ENCODE data around the gene ANKRD34A.
"Not testable (repeated sequence)": the region's sequence is repeated elsewhere in the genome, so short reads cannot be mapped to it uniquely, and the experiment has no call there.

Gene ANKRD34A

DNA sequence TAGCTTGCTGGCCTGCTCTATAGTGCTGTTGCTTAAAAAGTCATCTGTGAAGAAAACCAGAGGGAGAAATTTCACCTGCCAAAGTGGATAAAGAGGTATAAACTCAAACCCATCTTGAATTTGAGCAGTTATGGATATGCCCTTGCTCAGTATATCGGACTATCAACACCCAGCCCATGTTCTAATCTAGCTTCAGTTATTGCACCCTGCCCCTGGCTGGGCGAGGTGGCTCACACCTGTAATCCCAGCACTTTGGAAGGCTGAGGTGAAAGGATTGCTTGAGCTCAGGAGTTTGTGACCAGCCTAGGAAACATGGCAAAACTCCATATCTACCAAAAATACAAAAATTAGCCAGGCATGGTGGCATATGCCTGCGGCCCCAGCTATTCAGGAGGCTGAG lies 19.8 kb downstream of the ANKRD34A start:
- no peak for DNase-seq (ENCODE audit: low read depth)
- TF ChIP-seq, protein P1, sequence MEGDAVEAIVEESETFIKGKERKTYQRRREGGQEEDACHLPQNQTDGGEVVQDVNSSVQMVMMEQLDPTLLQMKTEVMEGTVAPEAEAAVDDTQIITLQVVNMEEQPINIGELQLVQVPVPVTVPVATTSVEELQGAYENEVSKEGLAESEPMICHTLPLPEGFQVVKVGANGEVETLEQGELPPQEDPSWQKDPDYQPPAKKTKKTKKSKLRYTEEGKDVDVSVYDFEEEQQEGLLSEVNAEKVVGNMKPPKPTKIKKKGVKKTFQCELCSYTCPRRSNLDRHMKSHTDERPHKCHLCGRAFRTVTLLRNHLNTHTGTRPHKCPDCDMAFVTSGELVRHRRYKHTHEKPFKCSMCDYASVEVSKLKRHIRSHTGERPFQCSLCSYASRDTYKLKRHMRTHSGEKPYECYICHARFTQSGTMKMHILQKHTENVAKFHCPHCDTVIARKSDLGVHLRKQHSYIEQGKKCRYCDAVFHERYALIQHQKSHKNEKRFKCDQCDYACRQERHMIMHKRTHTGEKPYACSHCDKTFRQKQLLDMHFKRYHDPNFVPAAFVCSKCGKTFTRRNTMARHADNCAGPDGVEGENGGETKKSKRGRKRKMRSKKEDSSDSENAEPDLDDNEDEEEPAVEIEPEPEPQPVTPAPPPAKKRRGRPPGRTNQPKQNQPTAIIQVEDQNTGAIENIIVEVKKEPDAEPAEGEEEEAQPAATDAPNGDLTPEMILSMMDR (IDR thresholded peaks at IDR 0.05; ENCODE audit: low read length, missing control alignments) = no peak
- H3K4me3 ChIP-seq (replicated peaks; ENCODE audit: low read depth, low read length) = no peak overlapping the region

DNA sequence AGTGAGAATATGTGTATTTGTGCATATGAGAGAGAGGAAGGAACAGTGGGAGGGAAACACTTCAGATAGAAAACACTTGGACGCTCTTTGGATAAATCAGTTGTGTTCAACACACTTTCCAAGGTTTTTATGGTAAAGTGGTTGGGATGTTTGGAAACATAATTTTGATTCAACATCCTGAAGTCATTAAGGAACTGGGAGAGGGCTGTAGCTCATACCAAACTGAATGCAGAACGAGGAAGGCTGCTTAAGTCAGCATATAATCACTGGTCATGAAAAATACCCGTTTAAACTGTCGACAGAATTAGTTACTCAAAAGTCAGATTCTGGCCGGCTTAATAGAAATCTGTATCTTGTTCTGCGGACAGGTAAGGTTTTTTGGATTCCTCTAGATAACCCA lies 21.5 kb downstream of the ANKRD34A start:
- TF ChIP-seq, protein P1 (IDR thresholded peaks at IDR 0.05; ENCODE audit: low read length, missing control alignments) = no peak
- DNase-seq (ENCODE audit: low read depth) = no peak
- H3K4me3 ChIP-seq (replicated peaks; ENCODE audit: low read depth, low read length) = no peak overlapping the region

- no peak for DNase-seq (ENCODE audit: low read depth)
- no peak overlapping the region for H3K4me3 ChIP-seq (replicated peaks; ENCODE audit: low read depth, low read length)
- TF ChIP-seq, protein P1 (IDR thresholded peaks at IDR 0.05; ENCODE audit: low read length, missing control alignments) = no peak
Measured at GRCh38 chr1:145942405-145942804, 22.0 kb downstream of the ANKRD34A start.

DNA sequence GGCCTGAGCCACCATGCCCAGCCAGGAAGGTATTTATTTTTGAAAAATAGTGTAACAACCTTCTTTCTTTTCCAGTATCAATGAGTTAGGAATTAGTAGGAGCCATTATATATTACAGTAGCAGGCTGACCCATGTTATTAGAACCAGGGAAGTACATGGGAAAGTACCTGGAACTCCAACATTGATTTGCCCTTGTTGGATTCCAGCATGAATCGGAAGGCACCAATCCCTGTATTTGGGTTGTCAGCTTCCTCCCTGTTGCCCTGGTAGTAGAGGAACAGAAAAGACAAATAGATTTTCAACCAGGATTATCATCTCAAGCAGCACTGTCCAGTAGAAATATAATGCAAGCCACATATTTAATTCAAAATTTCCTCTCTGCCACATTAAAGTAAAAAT lies 26.9 kb downstream of the ANKRD34A start:
- TF ChIP-seq, protein P1 (IDR thresholded peaks at IDR 0.05; ENCODE audit: low read length, missing control alignments) = no peak

GRCh38 chr1:145936247-145936646 lies 28.1 kb downstream of the ANKRD34A start:
- TF ChIP-seq, protein P1 (IDR thresholded peaks at IDR 0.05; ENCODE audit: low read length, missing control alignments) = no peak
- no peak for DNase-seq (ENCODE audit: low read depth)

More for the DNA sequence above, 26.9 kb downstream of the ANKRD34A start:
- no peak overlapping the region for H3K4me3 ChIP-seq (replicated peaks; ENCODE audit: low read depth, low read length)
- no peak for DNase-seq (ENCODE audit: low read depth)

GRCh38 chr1:145935708-145936107 lies 28.7 kb downstream of the ANKRD34A start:
- DNase-seq (ENCODE audit: low read depth) = no peak
- TF ChIP-seq, protein P1 (IDR thresholded peaks at IDR 0.05; ENCODE audit: low read length, missing control alignments) = no peak
- no peak overlapping the region for H3K4me3 ChIP-seq (replicated peaks; ENCODE audit: low read depth, low read length)

More at GRCh38 chr1:145936247-145936646, 28.1 kb downstream of the ANKRD34A start:
- H3K4me3 ChIP-seq (replicated peaks; ENCODE audit: low read depth, low read length) = no peak overlapping the region

GRCh38 chr1:145932522-145933009 lies 31.8 kb downstream of the ANKRD34A start:
- not testable (repeated sequence) for H3K4me3 ChIP-seq (replicated peaks; ENCODE audit: low read depth, low read length); DNase-seq (ENCODE audit: low read depth)

Measured in fibroblast of pulmonary artery (primary cell).